Globus pallidus (tissue), 1 donor: Measurements from ENCODE around the gene COG5.
A peak's percentile ranks its signal among the peaks of the same experiment; 100 is the strongest.
"Not testable (repeated sequence)": the region's sequence is repeated elsewhere in the genome, so short reads cannot be mapped to it uniquely, and the experiment has no call there.

Source experiments
- DNase-seq: peaks from one replicate; pipeline ENCODE4 v3.0.0-alpha.2; 2015; ENCODE audit warnings: low spot score

COG5 gene

GRCh38 chr7:107579885-107580715 is 16.4 kb upstream of the COG5 start, which contains the start of gene BCAP29:
TSS of gene BCAP29 (plus strand) at chr7:107580246. CDS start at chr7:107580773, 527 bp downstream.
- DNase-seq: peak; percentile 70

GRCh38 chr7:107579554-107579884 is 15.8 kb upstream of the COG5 start:
- DNase-seq: no peak

GRCh38 chr7:107573537-107573936 is 9.8 kb upstream of the COG5 start:
- DNase-seq: no peak

- DNase-seq: no peak
These were observed 6.6 kb upstream of the COG5 start for GRCh38 chr7:107570298-107570697.

GRCh38 chr7:107564553-107565298 is 1.0 kb upstream of the COG5 start:
- no peak for DNase-seq

- DNase-seq: no peak
These were observed 492 bp downstream of the COG5 start for GRCh38 chr7:107563081-107563774.

GRCh38 chr7:107560898-107561516 is 2.7 kb downstream of the COG5 start:
- DNase-seq: no peak

- no peak for DNase-seq
These were observed 3.9 kb downstream of the COG5 start for GRCh38 chr7:107559864-107560263.

- no peak for DNase-seq
These were observed 7.8 kb downstream of the COG5 start for GRCh38 chr7:107555893-107556292.

- no peak for DNase-seq
These were observed 11.8 kb downstream of the COG5 start for GRCh38 chr7:107551936-107552335.

GRCh38 chr7:107544848-107545591 is 18.7 kb downstream of the COG5 start:
- no peak for DNase-seq

- no peak for DNase-seq
These were observed 20.3 kb downstream of the COG5 start for GRCh38 chr7:107543338-107543993.

GRCh38 chr7:107538001-107538400 is 25.7 kb downstream of the COG5 start:
- DNase-seq: no peak

GRCh38 chr7:107537228-107537627 is 26.5 kb downstream of the COG5 start:
- not testable (repeated sequence) for DNase-seq

GRCh38 chr7:107534139-107534538 is 29.6 kb downstream of the COG5 start:
- no peak for DNase-seq

- DNase-seq: no peak
These were observed 33.0 kb downstream of the COG5 start for GRCh38 chr7:107530751-107531150.

GRCh38 chr7:107528461-107528860 is 35.3 kb downstream of the COG5 start:
- DNase-seq: no peak

GRCh38 chr7:107527196-107527595 is 36.5 kb downstream of the COG5 start:
- DNase-seq: no peak

GRCh38 chr7:107526672-107527071 is 37.0 kb downstream of the COG5 start:
- DNase-seq: no peak

GRCh38 chr7:107506674-107507339 is 56.9 kb downstream of the COG5 start:
- no peak for DNase-seq
